ENCODE measurements around the gene RICTOR.

Gene RICTOR

DNA sequence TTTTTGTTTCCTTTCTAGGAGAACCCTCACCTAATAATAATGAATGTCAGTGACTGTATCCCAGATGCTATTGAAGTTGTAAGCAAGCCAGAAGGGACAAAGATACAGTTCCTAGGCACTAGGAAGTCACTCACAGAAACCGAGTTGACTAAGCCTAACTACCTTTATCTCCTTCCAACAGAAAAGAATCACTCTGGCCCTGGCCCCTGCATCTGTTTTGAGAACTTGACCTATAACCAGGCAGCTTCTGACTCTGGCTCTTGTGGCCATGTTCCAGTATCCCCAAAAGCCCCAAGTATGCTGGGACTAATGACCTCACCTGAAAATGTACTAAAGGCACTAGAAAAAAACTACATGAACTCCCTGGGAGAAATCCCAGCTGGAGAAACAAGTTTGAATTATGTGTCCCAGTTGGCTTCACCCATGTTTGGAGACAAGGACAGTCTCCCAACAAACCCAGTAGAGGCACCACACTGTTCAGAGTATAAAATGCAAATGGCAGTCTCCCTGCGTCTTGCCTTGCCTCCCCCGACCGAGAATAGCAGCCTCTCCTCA, 141.3 kb downstream of the RICTOR start:
- no peak for DNase-seq (ENCODE audit: low read depth in 2 of 2)

DNA sequence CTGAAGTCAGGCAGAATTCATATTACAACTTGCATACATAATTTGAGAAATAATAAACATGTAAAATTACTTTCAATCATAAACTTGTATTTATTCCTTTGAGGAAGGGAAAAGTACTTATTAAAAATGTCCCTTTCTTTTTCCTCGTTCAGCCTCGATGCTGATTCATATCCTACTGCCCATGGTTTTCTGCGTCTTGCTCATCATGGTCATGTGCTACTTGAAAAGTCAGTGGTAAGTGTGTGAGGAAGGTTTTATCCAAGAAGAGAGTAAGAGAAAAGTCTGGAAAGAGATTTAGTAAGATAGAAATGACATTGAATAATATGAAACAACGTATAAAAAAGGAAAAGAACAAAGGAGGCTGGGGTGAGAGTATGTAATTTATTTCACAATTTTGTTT, 142.5 kb downstream of the RICTOR start:
- DNase-seq (ENCODE audit: low read depth in 2 of 2) = no peak

DNA sequence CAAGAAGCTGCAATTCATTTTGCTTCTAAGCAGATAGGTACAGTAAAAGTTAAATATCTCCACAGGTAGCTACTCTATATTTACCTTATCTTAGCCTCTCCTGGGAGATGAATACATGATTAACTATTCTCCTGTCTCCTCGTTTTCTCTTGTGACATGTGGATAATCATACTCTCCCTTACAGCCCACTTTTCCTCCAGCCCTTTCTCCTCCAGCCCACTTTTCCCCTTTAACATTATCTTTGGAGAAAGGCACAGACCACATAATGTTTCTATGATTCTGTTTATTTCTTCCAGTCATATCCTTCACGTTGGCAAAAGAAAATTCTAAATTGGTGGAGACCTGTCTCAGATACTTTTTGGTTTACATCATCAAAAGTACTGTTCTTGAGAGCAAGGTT, 144.4 kb downstream of the RICTOR start:
- no peak for DNase-seq (ENCODE audit: low read depth in 2 of 2)

DNA sequence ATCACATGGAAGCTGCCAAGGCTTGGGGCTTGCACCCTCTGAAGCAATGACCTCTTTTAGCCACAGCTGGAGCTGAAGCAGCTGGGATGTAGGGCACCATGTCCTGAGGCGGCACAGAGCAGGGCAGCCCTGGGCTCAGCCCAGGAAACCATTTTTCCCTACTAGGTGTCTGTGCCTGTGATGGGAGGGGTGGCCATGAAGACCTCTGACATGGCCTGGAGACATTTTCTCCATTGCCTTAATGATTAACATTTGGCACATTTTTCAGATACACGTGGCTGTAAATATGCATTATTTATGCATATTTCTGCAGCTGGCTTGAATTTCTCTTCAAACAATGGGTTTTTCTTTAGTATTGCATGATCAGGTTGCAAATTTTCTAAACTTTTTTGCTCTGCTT, 146.7 kb downstream of the RICTOR start:
- DNase-seq (ENCODE audit: low read depth in 2 of 2) = no peak

DNA sequence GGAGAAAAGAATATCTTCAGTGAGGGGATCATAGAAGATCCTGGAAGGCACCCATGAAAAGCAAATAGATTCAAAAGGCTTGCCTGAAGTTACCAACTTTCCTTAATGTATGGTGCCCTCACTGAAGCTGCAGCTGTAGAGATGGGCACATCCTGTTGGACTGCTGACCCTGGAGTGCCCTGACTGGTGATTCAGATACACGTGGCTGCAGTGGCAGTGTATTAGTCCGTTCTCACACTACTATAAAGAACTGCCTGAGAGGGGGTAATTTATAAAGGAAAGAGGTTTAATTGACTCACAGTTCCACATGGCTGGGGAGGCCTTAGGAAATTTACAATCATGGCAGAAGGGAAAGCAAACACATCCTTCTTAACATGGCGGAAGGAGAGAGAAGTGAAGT, 148.1 kb downstream of the RICTOR start:
- DNase-seq (ENCODE audit: low read depth in 2 of 2) = no peak

DNA sequence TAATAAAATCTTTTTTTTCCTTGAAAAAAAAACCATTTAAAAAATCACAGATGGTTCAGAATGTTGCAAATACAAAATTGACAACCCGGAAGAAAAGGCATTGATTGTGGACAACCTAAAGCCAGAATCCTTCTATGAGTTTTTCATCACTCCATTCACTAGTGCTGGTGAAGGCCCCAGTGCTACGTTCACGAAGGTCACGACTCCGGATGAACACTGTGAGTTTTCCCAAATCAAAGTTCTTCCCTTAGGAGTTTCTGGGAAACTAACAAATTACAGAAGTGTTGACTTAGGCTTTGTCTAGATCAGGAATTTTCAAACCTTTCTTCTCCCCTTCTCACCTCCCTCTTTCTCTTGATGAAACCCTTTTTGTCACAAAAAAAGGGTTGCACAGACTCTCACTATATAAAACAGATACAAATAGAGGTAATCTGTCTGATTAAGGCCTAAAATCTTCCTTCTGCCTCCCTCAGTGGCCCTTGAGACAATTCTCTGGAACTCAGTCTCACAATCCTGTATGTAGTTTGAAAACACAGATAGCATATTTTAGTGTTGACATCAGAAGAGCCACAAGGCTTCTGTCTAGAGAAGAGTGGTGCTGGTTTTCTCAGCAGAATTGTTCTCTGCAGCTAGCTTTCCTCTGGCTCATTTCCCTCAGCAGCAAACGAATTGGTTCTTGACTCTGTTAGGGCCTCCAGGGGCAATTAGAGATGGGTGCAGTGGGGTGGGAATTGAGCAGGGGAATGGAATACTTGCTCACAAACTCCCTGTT, 148.9 kb downstream of the RICTOR start:
- DNase-seq (ENCODE audit: low read depth in 2 of 2) = no peak

DNA sequence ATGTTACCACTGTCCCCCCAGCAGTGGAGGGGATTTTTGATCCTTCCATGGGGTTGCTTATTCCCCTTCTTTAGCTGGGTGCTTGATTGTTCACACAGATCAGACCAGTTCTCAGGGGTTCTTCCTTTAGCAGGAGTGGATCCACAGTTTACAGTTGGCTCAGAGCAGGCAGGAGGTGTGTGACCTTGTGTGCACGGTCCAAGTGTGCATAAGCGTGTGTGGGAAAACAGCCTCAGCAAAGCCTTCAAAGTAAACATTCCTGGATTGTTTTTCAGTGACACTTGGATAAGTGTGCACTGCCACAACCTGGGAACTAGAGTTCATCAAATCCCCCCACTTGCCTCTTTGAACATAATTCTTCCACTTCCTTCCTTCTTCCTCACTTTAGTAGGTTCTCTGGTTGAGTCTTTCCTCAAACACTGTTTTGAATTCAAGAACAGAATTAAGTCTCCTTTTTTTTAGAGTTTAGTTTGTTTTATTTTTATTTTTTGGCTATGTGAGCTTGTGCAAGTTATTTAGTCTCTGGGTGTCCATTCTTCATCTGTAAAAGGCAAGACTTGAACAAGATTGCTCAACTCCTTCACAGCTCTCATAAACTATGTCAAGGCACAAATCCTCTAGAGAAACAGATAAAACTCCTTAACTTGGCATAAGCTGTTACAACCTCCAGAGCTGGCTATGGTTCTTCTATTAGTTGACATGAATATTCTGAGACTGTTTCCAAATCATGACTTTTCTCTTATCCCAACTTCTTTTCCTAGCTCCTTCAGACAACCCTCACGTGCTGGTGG, 150.3 kb downstream of the RICTOR start:
- no peak for DNase-seq (ENCODE audit: low read depth in 2 of 2)

DNA sequence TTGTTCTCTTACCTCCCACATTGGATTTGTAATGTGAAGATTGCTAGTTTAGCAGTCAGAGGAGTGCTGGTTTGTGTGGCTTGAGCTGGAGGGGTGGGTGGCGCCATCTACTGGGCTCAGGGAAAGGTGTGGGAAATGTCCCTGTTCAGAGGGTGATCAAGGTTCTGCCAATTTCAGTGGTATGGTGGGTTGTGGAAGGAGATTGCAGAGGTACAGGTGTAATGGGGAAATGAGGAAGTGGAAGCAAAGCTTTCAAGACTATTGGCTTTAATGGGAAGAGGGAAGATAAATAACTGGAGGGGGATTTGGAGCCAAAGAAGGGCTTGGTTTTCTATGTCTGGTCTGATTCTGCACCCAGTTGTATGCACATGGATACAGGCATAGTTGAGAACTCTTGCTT, 152.0 kb downstream of the RICTOR start:
- DNase-seq (ENCODE audit: low read depth in 2 of 2) = no peak

DNA sequence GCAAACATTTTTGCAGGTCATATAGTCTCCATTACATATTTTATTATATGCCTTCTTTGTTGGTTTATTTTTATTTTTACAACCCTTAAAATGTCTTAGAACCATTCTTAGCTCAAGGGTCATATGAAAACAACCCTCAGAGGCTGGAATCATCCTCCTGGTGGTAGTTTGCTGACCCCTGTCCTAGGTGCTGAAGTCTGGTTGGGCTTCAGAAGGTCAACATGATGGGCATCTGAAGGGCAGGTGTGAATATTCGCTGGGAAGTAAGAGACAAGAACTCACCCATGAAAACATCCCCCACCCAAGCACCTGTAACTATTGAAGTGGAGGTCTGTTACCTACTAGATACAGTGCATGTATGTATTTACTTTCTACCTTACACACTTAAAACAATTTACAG, 153.0 kb downstream of the RICTOR start:
- DNase-seq (ENCODE audit: low read depth in 2 of 2) = no peak

DNA sequence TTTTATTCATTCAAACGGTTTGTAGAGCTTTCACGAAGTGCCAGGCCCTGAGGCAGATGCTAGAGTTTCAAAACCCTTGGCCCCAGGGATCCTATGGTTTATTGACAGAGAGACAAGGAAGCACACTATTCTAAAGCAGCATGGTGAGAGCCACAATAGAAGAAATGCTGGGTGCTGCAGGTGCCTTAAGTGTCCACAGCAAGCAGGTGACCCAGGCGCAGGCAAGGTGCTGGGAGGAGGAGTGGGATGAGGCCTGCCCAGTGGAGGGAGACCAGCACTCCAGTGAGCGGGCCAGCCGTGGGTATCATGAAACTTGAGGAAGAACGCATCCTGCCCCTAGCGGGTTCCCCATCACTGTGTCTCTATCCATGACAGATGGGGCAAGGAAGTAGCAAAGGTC, 157.4 kb downstream of the RICTOR start:
- DNase-seq (ENCODE audit: low read depth in 2 of 2) = no peak

DNA sequence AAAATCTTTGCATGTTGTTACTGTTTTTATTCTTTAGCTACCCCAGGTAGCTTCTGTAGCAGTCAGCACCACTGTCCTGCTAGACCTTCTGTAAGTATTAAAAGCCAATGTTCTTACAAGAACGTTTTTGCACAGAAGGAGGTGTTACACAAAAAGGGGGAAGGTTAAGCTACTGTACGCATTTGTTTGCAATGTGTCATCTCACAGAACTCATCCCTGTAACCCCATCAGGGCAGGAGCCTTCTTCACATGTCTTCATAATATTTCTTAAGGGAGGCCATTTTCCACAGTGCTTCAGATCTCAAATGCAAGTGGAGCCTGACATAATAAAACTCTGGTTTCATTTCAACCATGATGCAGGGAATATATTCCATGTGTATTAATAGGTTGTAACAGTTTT, 160.5 kb downstream of the RICTOR start:
- DNase-seq (ENCODE audit: low read depth in 2 of 2) = no peak

DNA sequence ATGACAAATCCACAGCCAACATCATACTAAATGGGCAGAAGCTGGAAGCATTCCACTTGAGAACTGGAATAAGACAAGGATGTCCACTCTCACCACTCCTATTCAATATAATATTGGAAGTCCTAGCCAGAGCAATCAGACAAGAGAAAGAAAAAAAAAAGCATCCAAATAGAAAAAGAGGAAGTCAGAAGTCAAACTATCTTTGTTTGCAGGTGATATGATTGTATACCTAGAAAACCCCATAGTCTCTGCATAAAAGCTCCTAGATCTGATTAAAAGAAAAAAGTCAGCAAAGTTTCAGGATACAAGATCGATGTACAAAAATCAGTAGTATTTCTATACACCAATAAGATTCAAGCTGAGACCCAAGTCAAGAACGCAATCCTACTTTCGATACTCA, 162.3 kb downstream of the RICTOR start:
- DNase-seq (ENCODE audit: low read depth in 2 of 2) = no peak

DNA sequence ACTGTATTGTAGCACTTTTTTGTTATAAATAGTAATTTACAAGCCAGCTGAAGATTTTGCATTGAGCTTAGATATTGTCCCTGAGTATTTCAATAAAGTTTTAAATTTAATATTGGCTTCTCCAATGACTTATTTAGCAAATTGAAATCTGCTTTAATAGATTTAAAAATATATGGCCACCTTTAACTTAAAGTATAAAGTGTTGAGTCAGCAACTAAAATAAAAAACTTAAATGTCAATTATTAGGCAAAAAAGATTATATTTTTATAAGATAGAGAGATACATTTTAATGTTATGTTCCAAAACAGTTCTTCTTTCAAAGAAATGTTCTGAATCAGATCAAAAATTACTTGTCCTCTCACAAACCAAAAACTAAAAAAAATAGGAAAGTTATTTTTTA, 167.7 kb downstream of the RICTOR start:
- DNase-seq (ENCODE audit: low read depth in 2 of 2) = no peak

DNA sequence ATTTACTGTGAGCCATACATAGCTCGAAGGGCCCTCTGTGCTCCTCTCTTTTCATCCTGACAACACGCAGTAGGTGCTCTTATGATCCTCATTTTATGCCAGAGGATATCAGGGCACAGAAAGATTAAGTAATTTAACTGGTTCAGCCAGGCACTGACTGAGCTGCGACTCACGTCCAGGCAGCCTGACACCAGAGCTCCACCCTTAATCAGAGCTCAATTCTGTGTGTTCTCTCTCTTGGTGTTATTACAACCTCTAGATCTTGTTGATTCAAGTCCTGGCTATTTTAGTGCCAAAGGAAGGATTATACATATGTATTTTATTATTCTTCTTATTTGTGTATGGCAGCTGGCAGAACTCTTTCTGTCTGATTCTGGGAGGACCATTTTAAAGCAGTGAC, 168.7 kb downstream of the RICTOR start:
- DNase-seq (ENCODE audit: low read depth in 2 of 2) = no peak

DNA sequence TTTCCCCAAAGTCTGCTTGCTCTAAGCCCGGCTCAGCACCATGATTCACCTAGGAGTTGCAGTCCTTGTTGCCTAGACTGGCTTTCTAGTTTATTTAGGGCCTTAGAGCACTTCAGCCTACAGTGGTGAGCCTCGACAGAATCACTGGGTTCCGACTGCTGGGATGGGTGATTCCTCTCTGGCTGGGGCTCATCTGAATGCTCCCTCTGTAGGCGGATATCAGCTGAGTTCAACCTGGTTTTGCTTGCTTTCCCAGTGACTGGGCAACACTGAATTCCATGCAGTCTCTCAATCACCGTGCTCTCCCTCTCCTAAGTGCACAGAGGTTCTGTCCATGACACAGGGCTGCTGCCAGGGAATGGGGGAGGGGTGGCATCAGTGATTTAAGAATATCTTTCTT, 174.3 kb downstream of the RICTOR start:
- DNase-seq (ENCODE audit: low read depth in 2 of 2) = no peak

DNA sequence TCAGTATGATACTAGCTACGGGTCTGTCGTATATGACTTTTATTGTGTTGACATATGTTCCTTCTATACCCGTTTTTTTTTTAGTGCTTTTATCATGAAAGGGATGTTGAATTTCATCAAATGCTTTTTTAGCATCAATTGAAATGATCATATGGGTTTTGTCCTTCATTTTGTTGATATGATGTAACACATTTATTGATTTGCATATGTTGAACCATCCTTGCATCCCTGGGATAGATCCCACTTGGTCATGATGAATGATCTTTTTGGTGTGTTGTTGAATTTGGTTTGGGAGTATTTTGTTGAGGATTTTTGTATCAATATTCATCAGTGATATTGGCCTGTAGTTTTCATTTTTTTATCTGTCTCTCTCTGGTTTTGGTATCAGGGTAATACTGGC, 177.4 kb downstream of the RICTOR start:
- no peak for DNase-seq (ENCODE audit: low read depth in 2 of 2)

DNA sequence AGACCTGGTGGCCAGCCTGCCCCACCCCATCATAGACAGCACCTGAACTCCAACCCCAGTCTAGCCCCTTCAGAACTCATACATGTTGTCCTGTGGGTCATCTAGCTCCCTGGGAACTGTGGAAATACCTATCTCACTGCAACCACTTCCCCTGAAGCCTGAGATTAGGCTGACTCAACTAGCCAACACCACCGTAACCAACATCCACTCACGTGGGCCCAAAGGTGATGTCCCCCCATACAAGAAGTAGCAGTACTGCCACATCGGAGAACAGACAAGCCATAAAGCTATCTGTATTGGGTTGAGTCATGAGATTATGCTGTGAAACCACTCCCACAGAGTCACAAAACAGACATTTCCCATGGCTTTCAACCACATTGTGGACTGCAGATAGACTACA, 181.8 kb downstream of the RICTOR start:
- no peak for DNase-seq (ENCODE audit: low read depth in 2 of 2)

DNA sequence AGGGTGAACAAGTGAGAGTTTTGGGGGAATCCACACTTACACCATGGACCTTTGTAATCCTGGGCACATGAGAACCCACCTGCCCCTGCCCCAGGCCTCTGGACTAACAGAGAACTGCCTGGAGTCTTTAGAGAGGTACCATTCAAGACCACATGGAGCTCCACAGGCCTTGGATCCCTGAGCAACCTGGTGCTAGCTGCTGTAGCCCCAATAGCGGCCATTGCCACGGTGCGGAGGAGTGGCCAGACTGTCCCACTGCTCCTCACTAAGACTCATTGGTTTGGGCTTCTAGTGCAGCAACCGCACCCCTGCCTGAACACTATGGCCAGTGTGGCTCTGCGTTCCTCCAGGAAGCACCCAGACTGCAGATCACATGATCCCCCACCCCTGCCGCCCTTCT, 182.6 kb downstream of the RICTOR start:
- no peak for DNase-seq (ENCODE audit: low read depth in 2 of 2)

DNA sequence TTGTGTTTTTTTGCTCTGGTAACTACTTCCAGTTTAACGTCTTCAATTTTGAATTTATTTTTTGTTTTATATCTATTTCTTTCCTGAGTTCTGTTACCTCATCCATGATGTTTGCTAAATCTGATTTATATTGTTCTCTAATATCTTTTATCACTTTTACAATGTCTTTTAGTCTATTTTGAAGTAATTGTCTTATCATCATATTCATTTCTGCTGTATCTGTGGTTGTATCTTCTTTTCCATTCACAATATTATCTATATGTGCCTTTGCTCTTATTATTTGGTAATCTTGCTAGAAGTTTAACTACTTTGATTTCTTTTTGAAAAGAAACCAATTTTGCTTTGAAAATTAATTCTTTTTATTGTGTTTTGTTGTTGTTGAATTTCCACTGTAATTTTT, 184.8 kb downstream of the RICTOR start:
- DNase-seq (ENCODE audit: low read depth in 2 of 2) = no peak

DNA sequence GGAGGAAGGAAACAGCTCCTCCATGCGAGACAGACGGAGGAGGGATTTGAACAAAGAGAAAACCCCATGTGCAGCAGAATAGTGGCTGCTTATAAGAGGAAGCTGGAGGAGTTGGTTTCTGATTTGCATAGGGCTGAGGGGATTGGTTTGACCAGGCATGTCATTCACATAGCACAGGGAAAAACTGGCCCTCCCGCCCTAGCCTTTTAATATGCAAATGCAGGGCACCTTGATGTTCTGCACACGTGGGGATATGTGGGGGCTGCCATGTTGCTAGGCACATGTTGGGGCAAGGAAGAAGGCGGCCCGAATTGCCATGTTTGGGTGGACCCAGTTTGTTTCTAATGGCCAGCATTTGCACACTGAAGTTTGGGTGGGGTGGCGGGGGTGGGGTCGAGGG, 186.2 kb downstream of the RICTOR start:
- no peak for DNase-seq (ENCODE audit: low read depth in 2 of 2)
